Activated CD8-positive, alpha-beta T cell treated with anti-CD3 and anti-CD28 coated beads, Interleukin-2, amount 10 ng/mL, durations not matched to agents 7 days and 5 days (primary cell): ENCODE measurements around the gene CAPN13. TPM values are rescaled to one million over a fixed set of nuclear protein-coding genes. Genes with fewer than 3 reads are reported as not detected.

Source experiments
- ATAC-seq: fragments of 150-1000 bp; cut with Tn5 transposase; one replicate; pipeline ENCODE4 v1.10.0; 2021; ENCODE audit warnings: moderate library complexity
- CTCF ChIA-PET: fragments of 350-600 bp; sonication (Branson Sonifier 250); formaldehyde crosslinking; loops from one replicate; lab custom pipeline; 2021; ENCODE audit warnings: antibody characterized with exemption; lab: Charles Lee
- POLR2A ChIA-PET: fragments of 350-600 bp; sonication (Branson Sonifier 250); formaldehyde crosslinking; loops from one replicate; lab custom pipeline; 2021; ENCODE audit warnings: antibody characterized with exemption; lab: Charles Lee
- DNase-seq: peaks from one replicate; pipeline ENCODE4 v3.0.0-alpha.2; 2020
- H3K27ac Mint-ChIP-seq: one replicate; pipeline ENCODE4 v1.8.0; 2021; ENCODE audit warnings: mild to moderate bottlenecking, mixed read lengths
- H3K27me3 Mint-ChIP-seq: one replicate; pipeline ENCODE4 v1.8.0; 2021; ENCODE audit warnings: low read depth, mixed read lengths
- H3K36me3 Mint-ChIP-seq: one replicate; pipeline ENCODE4 v1.8.0; 2021; ENCODE audit warnings: low read depth, mixed read lengths
- H3K4me1 Mint-ChIP-seq: one replicate; pipeline ENCODE4 v1.8.0; 2021; ENCODE audit warnings: low read depth, mixed read lengths
- H3K4me3 Mint-ChIP-seq: one replicate; pipeline ENCODE4 v1.8.0; 2021; ENCODE audit warnings: mild to moderate bottlenecking, mixed read lengths
- H3K9me3 Mint-ChIP-seq: one replicate; pipeline ENCODE4 v1.8.0; 2022; ENCODE audit warnings: mixed read lengths; ENCODE audit not compliant: insufficient read depth
- total RNA-seq, 2 experiments: library from RNA; stranded (reverse); gene quantifications; one replicate each; pipeline ENCODE4 v1.2.3, GENCODE V29; 2021

CAPN13 gene
- total RNA-seq, 2 experiments from 2014 or later = not detected

- peaks cover 8% of the 10 kb centered on the region for H3K4me1 Mint-ChIP-seq
- ChIA-PET POLR2A (interaction anchor here (0.7 kb wide), 1 partner anchor 27 kb away, joined by 3 read pairs; no protein-coding TSS in a partner anchor), CTCF (no interaction called here)
- ATAC-seq = no peak
- H3K27ac Mint-ChIP-seq = no peak overlapping the region
- peaks cover 5% of the 10 kb centered on the region for H3K27me3 Mint-ChIP-seq
- H3K36me3 Mint-ChIP-seq = no peaks in the 10 kb centered on the region
- no peaks in the 10 kb centered on the region for H3K9me3 Mint-ChIP-seq
- H3K4me3 Mint-ChIP-seq = no peak overlapping the region
- DNase-seq = no peak
Measured at GRCh38 chr2:30802611-30803010, 4.6 kb downstream of the CAPN13 start.

DNA sequence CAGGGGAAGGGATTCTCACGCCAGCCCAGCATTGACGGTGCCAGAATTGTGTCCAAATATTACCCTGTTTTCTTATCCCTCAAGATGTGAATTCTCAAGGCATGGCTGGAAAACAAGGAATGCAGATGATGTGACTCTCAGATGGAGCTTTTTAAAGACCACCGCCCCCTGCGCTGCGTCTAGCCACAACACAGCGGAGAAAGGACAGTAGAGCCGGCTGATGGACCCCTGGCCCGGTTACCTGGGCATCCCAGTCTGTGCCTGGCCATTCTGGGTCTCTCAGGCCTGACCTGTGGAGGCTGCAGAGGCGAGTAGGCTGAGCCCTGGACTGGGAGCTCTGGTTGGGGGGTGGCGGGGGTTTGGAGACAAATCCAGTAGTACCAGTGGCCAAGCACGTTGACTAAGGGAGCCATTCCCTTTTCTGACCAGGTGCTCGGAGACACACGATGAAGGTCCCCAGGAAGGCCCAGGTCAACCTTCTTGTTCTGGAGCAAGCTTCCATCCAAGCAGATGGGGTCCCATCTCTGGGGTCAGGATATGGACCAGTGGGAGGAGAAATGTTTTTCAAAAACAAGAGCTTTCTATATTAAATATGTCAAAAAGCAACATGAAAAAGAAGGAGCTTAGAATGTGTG is 5.3 kb downstream of the CAPN13 start:
- Mint-ChIP-seq H3K27me3 (peaks cover 5% of the 10 kb centered on the region), H3K36me3 (no peaks in the 10 kb centered on the region), H3K27ac (no peak overlapping the region), H3K9me3 (no peaks in the 10 kb centered on the region), H3K4me1 (peaks cover 8% of the 10 kb centered on the region), H3K4me3 (no peak overlapping the region)
- no peak for DNase-seq
- no peak for ATAC-seq
- POLR2A ChIA-PET = interaction anchor here (0.7 kb wide), 1 partner anchor 26 kb away, joined by 3 read pairs; no protein-coding TSS in a partner anchor
- CTCF ChIA-PET = no interaction called here

GRCh38 chr2:30800159-30800558 is 7.1 kb downstream of the CAPN13 start:
- CTCF ChIA-PET = no interaction called here
- POLR2A ChIA-PET = interaction anchor here (1.0 kb wide), 1 partner anchor 10 kb away, joined by 3 read pairs; no protein-coding TSS in a partner anchor
- DNase-seq (no peak), ATAC-seq (no peak)
- Mint-ChIP-seq H3K4me1 (peaks cover 8% of the 10 kb centered on the region), H3K4me3 (no peak overlapping the region), H3K27me3 (peaks cover under 1% of the 10 kb centered on the region), H3K9me3 (no peaks in the 10 kb centered on the region), H3K27ac (no peak overlapping the region), H3K36me3 (no peaks in the 10 kb centered on the region)

DNA sequence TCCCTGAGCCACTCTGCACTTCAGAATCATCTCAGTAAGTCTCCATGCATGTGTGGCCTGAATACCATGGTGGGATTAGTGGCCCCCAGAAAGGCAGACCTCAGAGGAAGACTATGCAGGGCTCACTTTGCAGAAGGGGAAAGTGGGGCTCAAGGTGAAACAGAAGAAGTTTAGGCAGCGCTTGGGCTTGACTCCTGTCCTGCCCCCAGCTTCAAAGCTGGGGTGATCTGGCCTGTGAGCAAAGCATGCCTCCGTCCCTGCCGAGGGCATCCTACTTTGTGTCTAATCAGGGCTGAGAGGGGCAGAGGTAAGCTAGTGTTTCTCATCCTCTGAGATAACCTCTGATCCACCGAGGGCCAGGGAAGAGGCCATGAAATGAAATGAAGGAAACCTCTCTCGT is 7.9 kb downstream of the CAPN13 start:
- Mint-ChIP-seq H3K27me3 (peaks cover under 1% of the 10 kb centered on the region), H3K4me1 (peaks cover 8% of the 10 kb centered on the region), H3K9me3 (no peaks in the 10 kb centered on the region), H3K4me3 (no peak overlapping the region), H3K27ac (no peak overlapping the region), H3K36me3 (no peaks in the 10 kb centered on the region)
- no peak for ATAC-seq
- no peak for DNase-seq
- ChIA-PET POLR2A (no interaction called here), CTCF (interaction anchor here (1.9 kb wide), 1 partner anchor 88 kb away, joined by 8 read pairs; no protein-coding TSS in a partner anchor)

DNA sequence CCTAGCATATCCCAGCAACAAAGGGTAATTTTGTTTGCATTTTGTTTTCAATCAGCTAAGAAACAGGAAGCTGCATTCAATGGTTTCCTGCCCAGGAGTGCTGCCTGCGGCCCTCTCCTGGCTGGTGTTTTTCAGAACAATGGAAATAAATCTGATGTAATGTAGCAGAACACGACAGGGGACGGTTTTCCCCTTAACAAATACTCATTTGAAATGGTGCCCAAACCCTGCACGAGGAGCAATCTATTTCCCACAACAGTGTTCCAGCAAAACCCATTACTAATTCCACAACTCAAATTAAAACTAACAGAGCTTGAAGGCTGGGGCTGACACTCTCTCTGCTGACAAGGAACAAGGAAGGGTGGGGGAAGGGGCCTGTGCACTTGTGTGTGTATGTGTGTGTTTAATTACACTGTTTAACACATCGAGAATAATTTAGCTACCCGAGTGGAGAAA is 8.7 kb downstream of the CAPN13 start:
- peaks cover 7% of the 10 kb centered on the region for H3K27me3 Mint-ChIP-seq
- no peak overlapping the region for H3K4me3 Mint-ChIP-seq
- H3K27ac Mint-ChIP-seq = no peak overlapping the region
- ChIA-PET POLR2A (no interaction called here), CTCF (interaction anchor here (1.2 to 1.9 kb wide), 3 partner anchors 43 to 87 kb away, joined by 3 to 8 read pairs (median 3); no protein-coding TSS in a partner anchor)
- no peak for DNase-seq
- no peak for ATAC-seq
- no peaks in the 10 kb centered on the region for H3K9me3 Mint-ChIP-seq
- H3K36me3 Mint-ChIP-seq = no peaks in the 10 kb centered on the region
- H3K4me1 Mint-ChIP-seq = peaks cover 8% of the 10 kb centered on the region

- no peak overlapping the region for H3K27ac Mint-ChIP-seq
- ChIA-PET CTCF (interaction anchor here (1.2 to 1.9 kb wide), 3 partner anchors 45 to 86 kb away, joined by 3 to 8 read pairs (median 3); no protein-coding TSS in a partner anchor), POLR2A (no interaction called here)
- H3K4me1 Mint-ChIP-seq = peaks cover 8% of the 10 kb centered on the region
- no peaks in the 10 kb centered on the region for H3K9me3 Mint-ChIP-seq
- no peaks in the 10 kb centered on the region for H3K36me3 Mint-ChIP-seq
- no peak for DNase-seq
- no peak overlapping the region for H3K4me3 Mint-ChIP-seq
- peaks cover 12% of the 10 kb centered on the region for H3K27me3 Mint-ChIP-seq
- no peak for ATAC-seq
Measured at GRCh38 chr2:30797381-30798015, 9.7 kb downstream of the CAPN13 start.

DNA sequence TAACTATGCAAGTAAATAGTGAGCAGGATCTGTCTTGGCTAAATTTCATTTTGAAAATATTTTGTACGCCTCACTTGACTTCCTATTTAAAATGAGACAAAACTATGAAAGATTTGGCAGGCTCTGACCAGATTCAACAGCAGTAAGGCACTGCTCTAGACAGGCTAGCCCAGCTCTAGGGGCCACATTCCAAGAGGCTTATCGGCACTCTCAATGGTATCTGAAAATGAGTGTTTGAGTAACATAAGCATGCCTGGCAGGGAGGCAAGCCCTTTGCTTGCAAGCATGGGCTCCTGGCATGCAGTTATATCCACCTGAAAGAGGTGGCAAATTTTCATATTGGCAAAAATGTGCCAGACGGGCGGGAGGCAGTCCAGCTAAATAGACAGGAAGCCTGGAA is 10.5 kb downstream of the CAPN13 start:
- ChIA-PET CTCF (no interaction called here), POLR2A (no interaction called here)
- no peak overlapping the region for H3K4me3 Mint-ChIP-seq
- peaks cover 17% of the 10 kb centered on the region for H3K27me3 Mint-ChIP-seq
- no peak overlapping the region for H3K27ac Mint-ChIP-seq
- no peaks in the 10 kb centered on the region for H3K36me3 Mint-ChIP-seq
- ATAC-seq (no peak), DNase-seq (no peak)
- H3K9me3 Mint-ChIP-seq = no peaks in the 10 kb centered on the region
- peaks cover 8% of the 10 kb centered on the region for H3K4me1 Mint-ChIP-seq

DNA sequence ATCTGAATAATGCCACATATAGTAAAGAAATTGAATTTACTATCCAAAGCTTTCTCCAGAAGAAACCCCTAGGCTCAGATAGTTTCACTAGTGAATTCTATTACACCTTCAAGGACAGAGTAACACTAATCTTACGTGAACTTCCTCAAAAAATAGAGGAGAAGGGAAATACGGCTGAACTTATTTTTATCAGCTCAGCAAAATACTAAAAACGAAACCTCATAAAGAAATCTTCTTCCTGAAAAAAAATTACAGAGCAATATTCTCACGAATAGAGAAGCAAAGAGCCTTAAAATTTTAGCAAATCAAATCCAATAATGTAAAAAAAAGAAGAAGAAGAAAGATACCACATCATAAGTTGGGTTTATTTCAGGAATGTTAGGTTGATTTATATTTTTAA is 14.7 kb downstream of the CAPN13 start:
- Mint-ChIP-seq H3K36me3 (no peaks in the 10 kb centered on the region), H3K9me3 (no peaks in the 10 kb centered on the region), H3K27me3 (peaks cover 30% of the 10 kb centered on the region), H3K27ac (no peak overlapping the region), H3K4me1 (no peaks in the 10 kb centered on the region), H3K4me3 (no peak overlapping the region)
- ChIA-PET CTCF (interaction anchor here (1.6 kb wide), 1 partner anchor 81 kb away, joined by 4 read pairs; no protein-coding TSS in a partner anchor), POLR2A (no interaction called here)
- DNase-seq (no peak), ATAC-seq (no peak)

GRCh38 chr2:30790879-30791278 is 16.4 kb downstream of the CAPN13 start:
- H3K36me3 Mint-ChIP-seq = no peaks in the 10 kb centered on the region
- CTCF ChIA-PET = interaction anchor here (0.9 kb wide), 1 partner anchor 79 kb away, joined by 4 read pairs; no protein-coding TSS in a partner anchor
- ATAC-seq (no peak), DNase-seq (no peak)
- peaks cover 31% of the 10 kb centered on the region for H3K27me3 Mint-ChIP-seq
- no peaks in the 10 kb centered on the region for H3K9me3 Mint-ChIP-seq
- H3K27ac Mint-ChIP-seq = no peak overlapping the region
- H3K4me3 Mint-ChIP-seq = no peak overlapping the region
- POLR2A ChIA-PET = interaction anchor here (0.8 kb wide), 1 partner anchor 9 kb away, joined by 3 read pairs; no protein-coding TSS in a partner anchor
- no peaks in the 10 kb centered on the region for H3K4me1 Mint-ChIP-seq

GRCh38 chr2:30789670-30790210 is 17.5 kb downstream of the CAPN13 start:
- ChIA-PET CTCF (interaction anchor here (0.7 kb wide), 1 partner anchor 71 kb away, joined by 4 read pairs; no protein-coding TSS in a partner anchor), POLR2A (no interaction called here)
- no peaks in the 10 kb centered on the region for H3K9me3 Mint-ChIP-seq
- no peaks in the 10 kb centered on the region for H3K4me1 Mint-ChIP-seq
- H3K27ac Mint-ChIP-seq = no peak overlapping the region
- ATAC-seq (no peak), DNase-seq (no peak)
- no peak overlapping the region for H3K4me3 Mint-ChIP-seq
- H3K27me3 Mint-ChIP-seq = peaks cover 31% of the 10 kb centered on the region
- no peaks in the 10 kb centered on the region for H3K36me3 Mint-ChIP-seq

- CTCF ChIA-PET = no interaction called here
- peaks cover 16% of the 10 kb centered on the region for H3K27me3 Mint-ChIP-seq
- H3K27ac Mint-ChIP-seq = no peak overlapping the region
- H3K36me3 Mint-ChIP-seq = no peaks in the 10 kb centered on the region
- ATAC-seq (no peak), DNase-seq (no peak)
- H3K9me3 Mint-ChIP-seq = no peaks in the 10 kb centered on the region
- POLR2A ChIA-PET = no interaction called here
- no peak overlapping the region for H3K4me3 Mint-ChIP-seq
- H3K4me1 Mint-ChIP-seq = no peaks in the 10 kb centered on the region
Measured at GRCh38 chr2:30786923-30787685, 20.1 kb downstream of the CAPN13 start.
